ENCODE results near the gene SRSF12. TPM values are rescaled to one million over a fixed set of nuclear protein-coding genes. Genes with fewer than 3 reads are reported as not detected.

Gene SRSF12
- total and polyA plus RNA-seq, 9 of the 15 experiments (the other 6 are each of a cell fraction or from before 2014, with no cell fraction given), result not detected

GRCh38 chr6:89073014-89073620 is 44.8 kb downstream of the SRSF12 start (continued):
- 0 out of 4 replicates have a peak, but pooled peaks of 1 of the 2 experiments have one; percentile 37 for TF ChIP-seq ZMIZ1 (IDR thresholded peaks at IDR 0.05; ENCODE audit: low read depth in 2 of 2, low read length in 2 of 2)
- no peak for TF ChIP-seq U2AF1 (optimal IDR thresholded peaks at IDR 0.05; ENCODE audit: low read depth, low read length)
- peak; percentile 52; the same call in 1 of the 2 replicates for TF ChIP-seq FOXM1 (IDR thresholded peaks at IDR 0.05; ENCODE audit: low read depth)
- TF ChIP-seq FOXM1 (CRISPR knock-in tag; IDR thresholded peaks at IDR 0.05; ENCODE audit: low read depth), result no peak
- TF ChIP-seq JUND (IDR thresholded peaks at IDR 0.05; ENCODE audit: borderline replicate concordance, low read depth, low read length), result peak; percentile 36; the same call in 1 of the 2 replicates
- peak; percentile 20; the same call in 1 of the 3 replicates for TF ChIP-seq JUND (tag; IDR thresholded peaks at IDR 0.05; ENCODE audit: borderline replicate concordance, low read depth, low read length)
- TF ChIP-seq LEF1 (IDR thresholded peaks at IDR 0.05), result peak; percentile 90
- no peak for TF ChIP-seq PYGO2 (tag; IDR thresholded peaks at IDR 0.05)
- TF ChIP-seq TRIM28 (IDR thresholded peaks at IDR 0.05), result peak; percentile 59; the same call in 1 of the 2 replicates
- TF ChIP-seq POLR2AphosphoS5 (IDR thresholded peaks at IDR 0.05; ENCODE audit: control insufficient read depth, insufficient read depth, low read depth, low read length), result peak; percentile 69; the same call in 1 of the 2 replicates
- TF ChIP-seq SP1 (CRISPR knock-in tag; IDR thresholded peaks at IDR 0.05), result no peak
- no peak for TF ChIP-seq CAMTA2 (CRISPR knock-in tag; conservative IDR thresholded peaks at IDR 0.05)
- 0 out of 2 replicates have a peak, but pooled peaks have one; percentile 48 for TF ChIP-seq NCOA1 (IDR thresholded peaks at IDR 0.05; ENCODE audit: low read depth)
- TF ChIP-seq SMARCE1 (IDR thresholded peaks at IDR 0.05), result peak; percentile 83
- TF ChIP-seq KLF16 (IDR thresholded peaks at IDR 0.05), result peak; percentile 69
- peak; percentile 41; the same call in 1 of the 2 replicates for TF ChIP-seq CXXC5 (CRISPR knock-in tag; IDR thresholded peaks at IDR 0.05)
- peak; percentile 67; the same call in 1 of the 2 replicates for TF ChIP-seq MTA3 (IDR thresholded peaks at IDR 0.05; ENCODE audit: borderline replicate concordance)
- TF ChIP-seq NBN (IDR thresholded peaks at IDR 0.05; ENCODE audit: low read depth), result 0 out of 2 replicates have a peak, but pooled peaks have one; percentile 56
- no peak for TF ChIP-seq ASH1L (IDR thresholded peaks at IDR 0.05; ENCODE audit: borderline replicate concordance, low read depth, partially characterized antibody)
- peak; percentile 60; the same call in 1 of the 2 replicates for TF ChIP-seq PML (IDR thresholded peaks at IDR 0.05; ENCODE audit: low read length)
- peak; percentile 86 for TF ChIP-seq MTA2 (IDR thresholded peaks at IDR 0.05; ENCODE audit: low read depth)
- peak; percentile 78 to 83 for TF ChIP-seq KDM1A (IDR thresholded peaks at IDR 0.05)
- peak; percentile 99 for TF ChIP-seq CEBPB (tag; IDR thresholded peaks at IDR 0.05)
- TF ChIP-seq RBBP5 (IDR thresholded peaks at IDR 0.05; ENCODE audit: borderline replicate concordance, insufficient read depth, low read length, poor library complexity, severe bottlenecking), result peak; percentile 29
- TF ChIP-seq GATAD2B (IDR thresholded peaks at IDR 0.05; ENCODE audit: borderline replicate concordance), result 0 out of 2 replicates have a peak, but pooled peaks have one; percentile 32
- peak; percentile 91 for TF ChIP-seq DPF2 (IDR thresholded peaks at IDR 0.05)
- TF ChIP-seq ZNF707 (CRISPR knock-in tag; conservative IDR thresholded peaks at IDR 0.05), result peak; percentile 83
- 0 out of 2 replicates have a peak, but pooled peaks have one; percentile 50 for TF ChIP-seq TARDBP (IDR thresholded peaks at IDR 0.05)
- TF ChIP-seq STAT5A (IDR thresholded peaks at IDR 0.05; ENCODE audit: borderline replicate concordance, low read length), result peak; percentile 63; the same call in 1 of the 2 replicates
- TF ChIP-seq ZNF197 (CRISPR knock-in tag; IDR thresholded peaks at IDR 0.05; ENCODE audit: low read depth), result peak; percentile 33; the same call in 1 of the 2 replicates

Measured in K562 (cell line).